HG03175 (cell line): ENCODE results near the gene ACVRL1.
A peak's percentile ranks its signal among the peaks of the same experiment; 100 is the strongest.

Experiments used
- ATAC-seq: cut with Tn5 transposase; IDR thresholded peaks from one replicate; pipeline ENCODE4 v1.9.1; 2021; ENCODE audit warnings: mild to moderate bottlenecking, moderate library complexity; ENCODE audit not compliant: unreplicated experiment

The ACVRL1 gene

DNA sequence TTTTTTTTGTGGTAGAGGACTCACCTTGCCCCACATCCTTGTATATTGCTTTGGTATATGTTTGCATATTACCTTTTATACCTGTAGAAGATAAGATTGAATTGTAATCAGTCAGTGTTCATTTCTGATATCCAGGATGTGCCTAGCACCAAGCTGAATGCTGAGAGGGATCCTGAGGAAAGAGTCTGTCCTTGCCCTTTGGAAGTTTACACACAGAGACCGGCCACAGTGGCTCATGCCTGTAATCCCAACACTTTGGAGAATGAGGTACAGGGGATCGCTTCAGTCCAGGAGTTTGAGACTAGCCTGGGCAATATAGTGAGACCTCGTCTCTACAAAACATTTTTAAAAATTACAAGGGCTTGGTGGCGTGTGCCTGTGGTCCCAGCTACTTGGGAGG lies 52.6 kb downstream of the ACVRL1 start:
- ATAC-seq = no peak

DNA sequence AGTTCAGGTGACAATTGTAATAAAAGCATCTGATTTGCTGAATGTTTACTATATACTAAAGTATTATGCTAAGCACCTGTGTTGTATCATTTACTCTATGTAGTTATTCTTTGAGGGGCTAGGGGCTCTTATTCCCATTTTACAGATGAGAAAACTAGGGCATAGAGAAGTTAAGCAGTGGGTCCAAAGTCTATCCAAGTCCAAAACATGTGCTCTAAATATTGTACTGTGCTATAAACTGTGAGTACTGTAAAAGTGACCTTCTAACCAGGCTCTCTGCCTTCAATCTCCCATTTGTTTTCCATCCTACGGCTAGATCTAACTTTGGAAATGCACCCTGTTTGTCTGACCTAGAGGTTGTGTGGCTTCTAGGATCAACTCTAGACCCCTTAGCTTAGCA lies 53.2 kb downstream of the ACVRL1 start:
- ATAC-seq = no peak

DNA sequence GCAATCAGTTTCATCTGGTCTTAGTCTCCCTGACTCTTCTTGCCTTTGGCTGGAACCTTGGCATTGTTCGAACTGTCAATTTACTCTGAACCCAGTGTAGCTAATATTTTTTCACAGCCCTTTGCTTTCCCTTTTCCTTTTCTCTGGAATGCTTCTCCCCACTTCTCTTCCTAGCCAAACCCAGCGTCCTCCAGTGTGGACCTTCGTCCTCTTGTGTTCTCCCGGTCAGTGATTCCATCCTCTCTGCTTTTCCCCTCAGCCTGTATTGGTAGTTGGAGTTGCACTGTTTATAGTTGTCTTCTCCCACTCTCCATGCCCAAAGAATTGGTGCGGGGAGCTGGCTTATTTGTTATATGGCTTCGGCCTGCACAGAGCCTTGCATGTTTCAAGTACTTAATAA lies 53.6 kb downstream of the ACVRL1 start:
- no peak for ATAC-seq

DNA sequence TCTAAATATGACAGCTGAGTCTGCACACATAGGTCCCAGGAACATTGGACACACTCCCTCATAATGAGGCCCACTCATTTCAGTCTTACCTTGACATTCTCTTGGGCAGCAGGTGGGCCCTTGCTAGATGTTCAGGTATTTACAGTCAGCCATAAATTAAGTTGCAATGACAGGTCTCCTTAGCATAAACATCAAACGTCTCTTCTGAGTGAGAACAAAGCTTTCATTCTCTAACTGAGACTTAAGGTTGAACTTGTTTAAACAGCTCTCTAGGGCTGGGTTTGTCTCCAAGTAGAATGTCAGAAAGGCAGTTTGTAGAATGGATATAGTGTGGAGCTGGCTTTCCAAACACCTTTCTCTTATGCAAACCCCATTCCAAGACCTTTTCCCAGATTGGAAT lies 54.5 kb downstream of the ACVRL1 start:
- ATAC-seq = no peak

DNA sequence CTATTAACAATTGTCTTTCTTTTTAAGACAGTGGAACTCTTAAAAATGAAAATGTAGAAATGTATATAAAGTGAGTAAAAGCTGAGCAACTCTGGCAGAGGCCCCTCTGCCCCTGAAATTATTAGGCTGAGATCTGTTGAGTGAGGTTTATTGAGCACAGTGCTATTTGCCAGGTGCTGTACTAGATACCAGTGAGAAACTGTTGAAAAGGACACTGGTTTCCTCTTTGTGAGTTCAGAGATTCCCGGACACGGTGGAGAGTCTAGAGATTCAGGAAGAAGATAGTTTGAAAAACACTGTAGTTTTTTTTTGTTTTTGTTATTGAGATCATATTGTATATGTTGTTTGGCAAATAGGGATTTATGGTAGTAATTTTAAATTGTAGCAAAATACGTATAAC lies 55.4 kb downstream of the ACVRL1 start:
- no peak for ATAC-seq

DNA sequence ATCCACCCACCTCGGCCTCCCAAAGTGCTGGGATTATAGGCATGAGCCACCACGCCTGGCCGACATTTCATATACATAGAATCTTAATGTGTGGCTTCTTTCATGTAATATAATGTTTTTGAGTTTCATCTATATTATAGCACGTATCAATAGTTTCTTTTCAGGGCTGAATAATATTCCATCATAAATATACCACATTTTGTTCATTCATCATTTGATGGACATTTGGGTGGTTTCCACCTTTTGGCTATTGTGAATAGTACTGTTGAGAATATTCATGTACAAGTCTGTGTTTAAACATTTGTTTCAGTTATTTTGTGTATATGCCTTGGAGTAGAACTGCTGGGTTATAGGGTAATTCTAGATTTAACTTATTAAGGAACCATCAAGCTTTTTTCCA lies 56.2 kb downstream of the ACVRL1 start:
- no peak for ATAC-seq

DNA sequence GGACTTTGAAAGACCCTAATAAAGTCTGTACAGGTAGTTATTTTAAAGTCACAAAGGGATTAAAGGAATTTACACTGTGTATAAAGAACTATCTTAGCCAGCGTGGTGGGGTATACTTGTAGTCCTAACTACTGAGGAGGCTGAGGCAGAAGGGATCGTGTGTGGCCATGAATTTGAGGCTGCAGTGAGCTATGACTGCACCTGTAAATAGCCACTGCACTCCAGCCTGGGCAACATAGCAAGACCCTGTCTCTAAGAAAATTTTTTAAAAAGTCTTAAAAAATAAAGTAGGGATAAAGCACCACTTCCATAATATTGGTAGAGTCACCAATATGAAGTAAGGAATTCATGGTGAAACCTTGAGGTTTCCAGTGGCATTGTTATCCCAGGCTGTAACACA lies 62.3 kb downstream of the ACVRL1 start:
- no peak for ATAC-seq

DNA sequence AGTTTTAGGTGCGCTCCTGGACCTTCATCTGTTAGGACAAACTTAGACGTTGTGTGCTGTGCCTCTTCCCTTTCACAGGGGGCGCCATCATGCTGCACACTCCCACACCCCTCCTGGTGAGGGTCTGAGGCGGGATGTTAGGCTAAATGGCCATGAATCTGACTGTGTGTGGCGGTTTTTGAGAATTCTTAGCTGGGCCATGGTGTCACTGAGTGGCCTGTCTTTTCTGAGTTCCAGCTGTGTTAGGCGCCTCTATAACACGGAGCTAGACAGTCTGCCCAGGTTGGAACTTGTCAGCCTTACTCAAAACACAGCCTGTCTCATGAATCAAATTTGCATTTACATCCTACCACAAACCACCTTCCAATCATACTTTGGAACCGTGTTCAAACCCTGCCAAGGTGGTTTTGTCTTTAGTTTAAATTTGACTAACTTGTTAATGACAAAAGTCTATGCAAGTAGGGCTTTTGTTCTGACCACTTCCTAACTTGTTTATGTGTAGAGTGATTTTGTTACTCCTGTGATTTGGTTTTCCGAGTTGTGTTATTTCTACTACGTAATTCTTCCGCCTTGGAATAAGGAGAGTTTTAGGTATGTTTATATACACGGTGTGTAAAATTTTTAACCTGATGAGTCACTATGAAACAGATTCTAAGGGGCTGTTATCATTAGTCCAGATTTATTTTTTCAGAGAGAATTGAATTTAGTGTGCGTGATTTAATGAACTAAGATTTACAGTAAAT lies 63.8 kb downstream of the ACVRL1 start:
- ATAC-seq = peak; percentile 92

DNA sequence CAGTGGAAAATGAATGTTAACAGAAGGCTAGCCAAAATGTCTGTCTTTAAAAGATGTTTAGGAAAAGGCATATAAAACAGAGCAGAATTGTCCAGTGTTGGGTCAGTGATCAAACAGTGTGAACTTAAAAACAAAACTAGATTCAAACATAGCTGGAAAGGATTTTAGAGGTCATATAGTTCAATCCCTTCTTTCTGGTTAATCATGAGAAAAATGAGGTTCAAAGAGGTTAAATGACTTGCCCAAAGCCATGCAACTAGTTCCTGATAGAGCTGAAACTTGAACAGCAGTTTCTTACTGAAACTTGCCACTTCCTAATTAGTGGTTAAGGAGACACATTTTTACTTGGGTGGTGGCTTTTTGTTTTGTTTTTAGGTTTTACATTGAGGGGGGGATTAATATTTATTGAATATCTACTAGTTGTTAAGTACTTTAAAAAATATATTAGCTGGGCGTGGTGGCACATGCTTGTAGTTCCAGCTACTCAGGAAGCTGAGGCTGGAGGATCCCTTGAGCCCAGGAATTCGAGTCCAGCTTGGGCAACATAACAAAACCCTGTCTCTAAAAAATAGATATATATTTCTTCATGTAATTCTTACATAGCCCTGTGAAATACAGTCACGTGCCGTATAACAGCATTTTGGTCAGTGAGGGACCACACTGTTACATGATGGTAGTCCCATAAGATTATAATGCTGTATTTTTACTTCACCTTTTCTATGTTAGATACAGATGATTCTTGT lies 64.5 kb downstream of the ACVRL1 start:
- ATAC-seq = peak; percentile 42

DNA sequence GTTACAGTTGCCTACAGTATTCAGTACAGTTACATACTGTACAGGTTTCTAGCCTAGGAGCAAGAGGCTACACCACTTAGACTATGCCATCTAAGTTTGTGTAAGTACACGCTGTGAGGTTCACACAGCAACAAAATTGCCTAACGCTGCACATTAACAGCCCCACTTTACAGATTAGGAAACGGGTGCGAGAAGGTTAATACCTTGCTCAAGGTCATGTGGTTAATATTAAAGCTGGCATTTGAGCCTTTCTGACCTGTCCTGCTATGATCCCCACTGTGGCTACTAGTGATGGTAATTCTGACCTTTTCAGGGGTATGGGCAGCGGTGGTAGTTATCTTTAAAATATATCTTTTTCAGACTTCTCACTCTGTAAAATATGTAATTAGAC lies 65.1 kb downstream of the ACVRL1 start:
- ATAC-seq = no peak

DNA sequence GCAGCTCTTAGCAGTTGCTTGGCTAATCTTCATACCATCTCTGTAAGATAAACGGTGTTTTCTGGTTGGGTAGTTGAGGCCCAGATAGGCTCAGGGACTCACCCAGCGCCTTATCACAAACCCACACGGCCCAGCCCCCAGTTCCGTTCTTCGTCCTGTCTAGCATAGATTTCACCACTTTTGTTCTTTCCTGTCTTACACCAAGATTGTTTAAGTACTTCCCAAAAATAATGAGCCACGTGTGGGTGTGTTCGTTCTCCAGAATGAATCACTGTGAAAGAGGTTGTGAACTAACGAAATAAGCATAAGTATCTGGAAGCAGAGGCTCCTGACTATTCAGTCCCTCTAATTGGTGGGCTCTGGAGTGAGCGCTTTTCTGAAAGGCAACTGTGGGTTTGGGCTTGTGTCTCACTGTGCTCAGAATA lies 65.6 kb downstream of the ACVRL1 start:
- ATAC-seq = no peak
